ENCODE results near the gene TMEM221. TPM values are rescaled to one million over a fixed set of nuclear protein-coding genes. Genes with fewer than 3 reads are reported as not detected.
A peak's percentile ranks its signal among the peaks of the same experiment; 100 is the strongest.

Gene TMEM221
- total and polyA plus RNA-seq, 2 donors (not counting 3 experiments of a cell fraction or from before 2014, with no cell fraction given): 0.08 TPM; not detected in 1

- CTCF ChIA-PET: interaction anchor here (0.7 to 1.3 kb wide), 6 partner anchors 10 to 320 kb away, joined by 3 to 8 read pairs (median 3); no protein-coding TSS in a partner anchor
- Histone ChIP-seq H3K79me2 (ENCODE audit: control insufficient read depth, insufficient read depth, low read length) (no peaks in the 10 kb centered on the region), H3K36me3 (ENCODE audit: control insufficient read depth in 2 of 2, extremely low read depth in 1 of 2, insufficient read depth in 2 of 2, low read length in 2 of 2) (no peaks in the 10 kb centered on the region), H3K4me1 (ENCODE audit: control insufficient read depth, extremely low read depth, insufficient read depth, low read length) (no peaks in the 10 kb centered on the region), H3K9me3 (replicated peaks; ENCODE audit: control insufficient read depth, insufficient read depth, low read length) (no peaks in the 10 kb centered on the region), H3K27ac (ENCODE audit: insufficient read depth, low read depth, low read length) (no peak overlapping the region), H2AFZ (ENCODE audit: low read depth, low read length) (no peak overlapping the region), H3K9ac (replicated peaks; ENCODE audit: extremely low read depth, insufficient read depth, low read length) (no peak overlapping the region), H4K20me1 (replicated peaks; ENCODE audit: control insufficient read depth, extremely low read depth, insufficient read depth, low read length) (no peaks in the 10 kb centered on the region), H3K27me3 (ENCODE audit: control insufficient read depth in 2 of 2, insufficient read depth in 2 of 2, low read length in 2 of 2) (peaks cover 23 to 29% of the 10 kb centered on the region in 2 experiments), H3K4me2 (ENCODE audit: insufficient read depth, low read length) (no peak overlapping the region), H3K9me1 (replicated peaks; ENCODE audit: control insufficient read depth, extremely low read depth, insufficient read depth, low read length) (no peaks in the 10 kb centered on the region), H3K4me3 (replicated peaks in 1 of 3; ENCODE audit: insufficient read depth in 1 of 3, low read depth in 1 of 3, low read length in 3 of 3) (no peak overlapping the region)
- dilution Hi-C loops (cut with MboI; ENCODE audit: extremely low pct_ligation_motif_present, low sequenced_read_pairs) (no loop called here), intact Hi-C loops (cut with micrococcal nuclease) (loop anchor here (5.0 kb wide), 1 partner anchor 323 kb away; no protein-coding TSS in a partner anchor)
- FAIRE-seq (no peak), DNase-seq (ENCODE audit: low read depth, low spot score) (no peak)
- POLR2A ChIA-PET: no interaction called here
- TF ChIP-seq EZH2 (IDR thresholded peaks at IDR 0.05; ENCODE audit: borderline replicate concordance, low read depth, low read length, severe bottlenecking) (peak; percentile 66), JUN (IDR thresholded peaks at IDR 0.05; ENCODE audit: borderline replicate concordance, insufficient read depth, insufficient read length, low read depth) (no peak), POLR2A (IDR thresholded peaks at IDR 0.05; ENCODE audit: low read depth, low read length) (no peak), GATA2 (IDR thresholded peaks at IDR 0.05; ENCODE audit: insufficient read depth, insufficient read length, low read depth, low read length) (no peak)
- BruUV-seq (replicated peaks): no TSS peak
Measured at GRCh38 chr19:17454576-17455071, 6.2 kb upstream of the TMEM221 start.

- no peaks in the 10 kb centered on the region for H3K4me1 ChIP-seq (ENCODE audit: control insufficient read depth, extremely low read depth, insufficient read depth, low read length)
- H3K27me3 ChIP-seq (ENCODE audit: control insufficient read depth in 2 of 2, insufficient read depth in 2 of 2, low read length in 2 of 2): peaks cover 22 to 37% of the 10 kb centered on the region in 2 experiments
- no peaks in the 10 kb centered on the region for H3K9me3 ChIP-seq (replicated peaks; ENCODE audit: control insufficient read depth, insufficient read depth, low read length)
- ChIA-PET CTCF (interaction anchor here (0.6 to 1.5 kb wide), 3 partner anchors 315 to 379 kb away, joined by 3 to 4 read pairs (median 3); no protein-coding TSS in a partner anchor), POLR2A (no interaction called here)
- no TSS peak for BruUV-seq (replicated peaks)
- H3K9me1 ChIP-seq (replicated peaks; ENCODE audit: control insufficient read depth, extremely low read depth, insufficient read depth, low read length): no peaks in the 10 kb centered on the region
- H2AFZ ChIP-seq (ENCODE audit: low read depth, low read length): no peak overlapping the region
- dilution Hi-C loops (cut with MboI; ENCODE audit: extremely low pct_ligation_motif_present, low sequenced_read_pairs) (no loop called here), intact Hi-C loops (cut with micrococcal nuclease) (loop anchor here (5.0 kb wide), 1 partner anchor 325 kb away; no protein-coding TSS in a partner anchor)
- H3K27ac ChIP-seq (ENCODE audit: insufficient read depth, low read depth, low read length): no peak overlapping the region
- no peak for DNase-seq (ENCODE audit: low read depth, low spot score)
- H3K4me2 ChIP-seq (ENCODE audit: insufficient read depth, low read length): no peak overlapping the region
- H3K79me2 ChIP-seq (ENCODE audit: control insufficient read depth, insufficient read depth, low read length): no peaks in the 10 kb centered on the region
- no peak overlapping the region for H3K9ac ChIP-seq (replicated peaks; ENCODE audit: extremely low read depth, insufficient read depth, low read length)
- no peaks in the 10 kb centered on the region for H4K20me1 ChIP-seq (replicated peaks; ENCODE audit: control insufficient read depth, extremely low read depth, insufficient read depth, low read length)
- H3K4me3 ChIP-seq (replicated peaks in 1 of 3; ENCODE audit: insufficient read depth in 1 of 3, low read depth in 1 of 3, low read length in 3 of 3): no peak overlapping the region
- TF ChIP-seq JUN (IDR thresholded peaks at IDR 0.05; ENCODE audit: borderline replicate concordance, insufficient read depth, insufficient read length, low read depth) (no peak), POLR2A (IDR thresholded peaks at IDR 0.05; ENCODE audit: low read depth, low read length) (no peak), POLR2AphosphoS5 (IDR thresholded peaks at IDR 0.05; ENCODE audit: insufficient read depth, low read depth, low read length) (no peak), MYC (IDR thresholded peaks at IDR 0.05; ENCODE audit: low read depth, low read length) (no peak), EZH2 (IDR thresholded peaks at IDR 0.05; ENCODE audit: borderline replicate concordance, low read depth, low read length, severe bottlenecking) (no peak), GATA2 (IDR thresholded peaks at IDR 0.05; ENCODE audit: insufficient read depth, insufficient read length, low read depth, low read length) (no peak), FOS (IDR thresholded peaks at IDR 0.05; ENCODE audit: borderline replicate concordance, insufficient read depth, low read length) (no peak), CTCF (IDR thresholded peaks at IDR 0.05; ENCODE audit: extremely low read depth in 1 of 2, insufficient read depth in 1 of 2, low read depth in 1 of 2, low read length in 2 of 2) (no peak), MAX (IDR thresholded peaks at IDR 0.05; ENCODE audit: insufficient read depth, insufficient read length) (no peak)
- FAIRE-seq: no peak
- no peaks in the 10 kb centered on the region for H3K36me3 ChIP-seq (ENCODE audit: control insufficient read depth in 2 of 2, extremely low read depth in 1 of 2, insufficient read depth in 2 of 2, low read length in 2 of 2)
Measured at GRCh38 chr19:17451820-17452219, 3.4 kb upstream of the TMEM221 start.

All from endothelial cell of umbilical vein (primary cell).